K562 (cell line): Measurements from ENCODE around the gene SOBP. TPM values are rescaled to one million over a fixed set of nuclear protein-coding genes. Genes with fewer than 3 reads are reported as not detected.

Source experiments
- ATAC-seq: fragments of 200-7000 bp; cut with Tn5 transposase; 3 replicates; pipeline ENCODE4 v1.9.1; 2020; ENCODE audit warnings: moderate library complexity
- BruUV-seq: library from RNA; stranded (reverse); fragments of 400-500 nt; replicated peaks from 2 replicates; lab custom pipeline; 2021; lab: Mats Ljungman, UMichigan
- CTCF ChIA-PET: fragments of 300-600 bp; formaldehyde crosslinking; extraction: SDS; loops from one replicate; lab custom pipeline; 2021; ENCODE audit warnings: low intra/inter-chr PET ratio; lab: Yijun Ruan, JAX
- POLR2A ChIA-PET: fragments of 300-600, 350-650 bp; sonication (Branson Sonifier 250); formaldehyde crosslinking; extraction: SDS; loops from one replicate; lab custom pipeline; 2021; ENCODE audit warnings: antibody characterized with exemption, inconsistent platforms; lab: Yijun Ruan, JAX
- DNase-seq, 4 experiments: peaks; one replicate each; pipeline versions ENCODE4 v3.0.0 to v3.0.0-alpha.2; 2011 to 2018; ENCODE audit warnings: low spot score in 3 of 4, mixed read lengths in 3 of 4; ENCODE audit errors: extremely low read depth in 1 of 4
- FAIRE-seq: peaks from 2 replicates; lab custom pipeline; 2011; peaks lifted over from hg19 to GRCh38; lab: Jason Lieb, UNC
- H2AFZ ChIP-seq: 2 replicates; pipeline ENCODE4 v1.6.0; 2011; ENCODE audit warnings: low read depth, low read length, control low read depth, inconsistent platforms
- H3K27ac ChIP-seq: fragments of 200-600 bp; 3 replicates; pipeline ENCODE4 v1.8.0; 2011; ENCODE audit warnings: low read depth, mild to moderate bottlenecking, control low read depth, inconsistent platforms, low read length, moderate library complexity, mixed read lengths; ENCODE audit errors: extremely low read depth
- H3K27me3 ChIP-seq, 2 experiments: fragments of 300-600 bp in 1 of 2; 2 replicates in 1 of 2; 3 replicates in 1 of 2; pipeline versions ENCODE4 v1.6.0 to v1.8.0; 2011; ENCODE audit warnings: inconsistent platforms in 2 of 2, low read length in 2 of 2, mild to moderate bottlenecking in 1 of 2, mixed read lengths in 1 of 2, moderate library complexity in 1 of 2; ENCODE audit not compliant: control insufficient read depth in 2 of 2, insufficient read depth in 2 of 2
- H3K36me3 ChIP-seq: fragments of 300-600 bp; 3 replicates; pipeline ENCODE4 v1.8.0; 2011; ENCODE audit warnings: mild to moderate bottlenecking, low read length, inconsistent platforms; ENCODE audit not compliant: control insufficient read depth, insufficient read depth
- H3K4me1 ChIP-seq, 2 experiments: fragments of 200-600 bp in 1 of 2; replicated peaks in 1 of 2; 2 replicates in 1 of 2; 3 replicates in 1 of 2; pipeline versions ENCODE4 v1.5.1 to v1.8.0; 2011; ENCODE audit warnings: inconsistent platforms in 2 of 2, low read length in 2 of 2, mild to moderate bottlenecking in 1 of 2, mixed read lengths in 1 of 2, moderate library complexity in 1 of 2; ENCODE audit not compliant: control insufficient read depth in 2 of 2, insufficient read depth in 2 of 2
- H3K4me2 ChIP-seq: 2 replicates; pipeline ENCODE4 v1.6.1; 2011; ENCODE audit warnings: low read length, control low read depth, inconsistent platforms, mixed read lengths; ENCODE audit not compliant: insufficient read depth
- H3K4me3 ChIP-seq: fragments of 200-600 bp; sonication (generic), shearing (Covaris generic); 2 replicates; pipeline ENCODE4 v1.5.1; 2016; ENCODE audit warnings: control low read depth, inconsistent platforms
- H3K79me2 ChIP-seq: fragments of 200-600 bp; 3 replicates; pipeline ENCODE4 v1.8.0; 2011; ENCODE audit warnings: low read length, inconsistent platforms; ENCODE audit not compliant: control insufficient read depth, insufficient read depth
- H3K9ac ChIP-seq, 2 experiments: 2 replicates each; pipeline versions ENCODE4 v1.6.0 to v1.6.1; 2011; ENCODE audit warnings: low read depth in 2 of 2, low read length in 2 of 2, control low read depth in 1 of 2, inconsistent platforms in 1 of 2, mild to moderate bottlenecking in 1 of 2, mixed read lengths in 1 of 2; ENCODE audit not compliant: insufficient read depth in 1 of 2
- H3K9me1 ChIP-seq: one replicate; pipeline ENCODE4 v1.6.0; 2011; ENCODE audit warnings: inconsistent platforms, mild to moderate bottlenecking, low read length, moderate library complexity; ENCODE audit not compliant: control insufficient read depth, insufficient read depth
- H3K9me3 ChIP-seq: replicated peaks from 2 replicates; pipeline ENCODE4 v1.5.1; 2011; ENCODE audit warnings: low read depth, low read length, inconsistent platforms; ENCODE audit not compliant: control insufficient read depth, insufficient read depth
- H4K20me1 ChIP-seq: replicated peaks from 2 replicates; pipeline ENCODE4 v1.6.1; 2011; ENCODE audit warnings: low read length, inconsistent platforms, mixed read lengths; ENCODE audit not compliant: control insufficient read depth, insufficient read depth
- CC2D1A ChIP-seq: fragments of 450-650 bp; IDR thresholded peaks from 2 replicates; pipeline ENCODE4 v1.6.1; 2017; ENCODE audit warnings: mild to moderate bottlenecking
- CCAR2 ChIP-seq: fragments of 200-400 bp; formaldehyde crosslinking; IDR thresholded peaks from 2 replicates; pipeline ENCODE4 v1.6.1; 2017; ENCODE audit warnings: mild to moderate bottlenecking, low read depth, low read length
- CEBPG ChIP-seq, 3 experiments: fragments of 200-800 bp in 1 of 3; sonication (Bioruptor generic) in 1 of 3; sonication (generic) in 1 of 3; formaldehyde crosslinking in 1 of 3; IDR thresholded peaks in 2 of 3; conservative IDR thresholded peaks in 1 of 3; 2 replicates each; pipeline versions ENCODE4 v1.6.1 to v1.8.0; 2016 to 2022; ENCODE audit warnings: missing compliant biosample characterization in 2 of 3, missing genetic modification characterization in 2 of 3, mild to moderate bottlenecking in 1 of 3, missing genetic modification reagents in 1 of 3
- HDAC3 ChIP-seq: fragments of 450-650 bp; IDR thresholded peaks from 2 replicates; pipeline ENCODE4 v1.6.1; 2018; ENCODE audit warnings: borderline replicate concordance, mild to moderate bottlenecking, moderate library complexity; ENCODE audit not compliant: partially characterized antibody
- HIVEP1 ChIP-seq: fragments of 250-450 bp; sonication (Bioruptor Pico); IDR thresholded peaks from 2 replicates; pipeline ENCODE4 v1.4.0; 2020; ENCODE audit warnings: mild to moderate bottlenecking
- LCOR ChIP-seq: sonication (generic); formaldehyde crosslinking; IDR thresholded peaks from 2 replicates; pipeline ENCODE4 v1.8.0; 2022; ENCODE audit warnings: mild to moderate bottlenecking, missing genetic modification reagents
- NELFE ChIP-seq: IDR thresholded peaks from 2 replicates; pipeline ENCODE4 v1.6.1; 2011; ENCODE audit warnings: mild to moderate bottlenecking; ENCODE audit not compliant: insufficient read depth, insufficient read length
- PHB2 ChIP-seq: fragments of 450-650 bp; IDR thresholded peaks from 2 replicates; pipeline ENCODE4 v1.6.1; 2017; ENCODE audit warnings: low read depth
- POLR2AphosphoS2 ChIP-seq: IDR thresholded peaks from 2 replicates; pipeline ENCODE4 v1.6.1; 2012; ENCODE audit warnings: low read length, improper control_type of control experiment
- POLR3G ChIP-seq: IDR thresholded peaks from 2 replicates; pipeline ENCODE4 v1.6.1; 2011; ENCODE audit not compliant: insufficient read length, insufficient replicate concordance; ENCODE audit errors: extremely low read depth
- SIRT6 ChIP-seq: IDR thresholded peaks from one replicate; pipeline ENCODE4 v1.6.1; 2012; ENCODE audit warnings: low read depth, mild to moderate bottlenecking, control low read depth, inconsistent platforms, low read length, moderate library complexity
- SREBF2 ChIP-seq: sonication (generic); formaldehyde crosslinking; IDR thresholded peaks from 2 replicates; pipeline ENCODE4 v1.4.0; 2020; ENCODE audit warnings: mild to moderate bottlenecking, missing genetic modification reagents
- VEZF1 ChIP-seq: fragments of 200-800 bp; sonication (Bioruptor generic); IDR thresholded peaks from 2 replicates; pipeline ENCODE4 v1.6.1; 2017; ENCODE audit warnings: missing genetic modification characterization, missing compliant biosample characterization
- ZNF121 ChIP-seq: sonication (generic); formaldehyde crosslinking; conservative IDR thresholded peaks from 2 replicates; pipeline ENCODE4 v1.8.0; 2022; ENCODE audit warnings: missing genetic modification reagents
- ZNF324 ChIP-seq: fragments of 250-450 bp; sonication (Bioruptor Pico); IDR thresholded peaks from 2 replicates; pipeline ENCODE4 v1.4.0; 2020; ENCODE audit warnings: mild to moderate bottlenecking
- ZNF79 ChIP-seq: fragments of 250-450 bp; sonication (Bioruptor Pico); IDR thresholded peaks from 2 replicates; pipeline ENCODE4 v1.4.0; 2020; ENCODE audit warnings: low read depth, mild to moderate bottlenecking, moderate library complexity
- WGBS: fragments of 100-300 bp; shearing (Covaris generic); methylation state at CpG from one replicate; pipeline ENCODE4 v1.1.6; 2016; ENCODE audit warnings: low coverage, mixed read lengths; ENCODE audit not compliant: insufficient coverage; ENCODE audit errors: missing lambda C conversion rate; 5-methylcytosine and 5-hydroxymethylcytosine counted together
- in situ Hi-C: fragments of 300-500 bp; cut with MboI; formaldehyde crosslinking; loops from 4 replicates; pipeline ENCODE4 v1.15.0; 2018; ENCODE audit warnings: inconsistent platforms, mixed read lengths
- intact Hi-C: fragments of 100-400 bp; cut with micrococcal nuclease; formaldehyde crosslinking; loops from 2 replicates; pipeline ENCODE4 v1.14.2; 2022
- polyA plus RNA-seq, 8 experiments: library from polyadenylated mRNA; depleted of rRNA in 4 of 8; stranded (reverse) in 5 of 8; unstranded in 3 of 8; fragments of >200 nt; fragmentation: Nextera tagmentation in 2 of 8; fragmentation: Illumina TruSeq in 1 of 8; extraction: Ambion mirVana in 2 of 8; extraction: Trizol in 1 of 8; gene quantifications; 2 replicates each; pipeline versions ENCODE4 v1.2.1 to v1.2.3, GENCODE V29; 2011 to 2014; ENCODE audit warnings: inconsistent platforms in 1 of 8, missing spikeins in 1 of 8
- total RNA-seq, 7 experiments: library from RNA; depleted of rRNA in 6 of 7; stranded (reverse); fragments of >200 nt in 6 of 7; fragmentation: Illumina TruSeq in 2 of 7; extraction: Trizol in 2 of 7; gene quantifications; 2 replicates each; pipeline versions ENCODE4 v1.2.1 to v1.2.3, GENCODE V29; 2011 to 2021; ENCODE audit warnings: low replicate concordance in 1 of 7

Gene SOBP
- total and polyA plus RNA-seq, 9 of the 15 experiments (the other 6 are each of a cell fraction or from before 2014, with no cell fraction given) = 0.16 TPM; not detected in 8

GRCh38 chr6:107613651-107614379 lies 123.9 kb downstream of the SOBP start:
- no peak for FAIRE-seq
- CTCF ChIA-PET = no interaction called here
- no peak for DNase-seq

GRCh38 chr6:107614828-107615227 lies 124.9 kb downstream of the SOBP start:
- no peaks in the 10 kb centered on the region for H3K36me3 ChIP-seq
- no peak overlapping the region for H3K4me3 ChIP-seq
- H3K79me2 ChIP-seq = no peaks in the 10 kb centered on the region
- no peak overlapping the region for H3K4me2 ChIP-seq
- FAIRE-seq (no peak), ATAC-seq (no peak), DNase-seq (no peak)
- ChIA-PET POLR2A (interaction anchor here (0.5 kb wide), 1 partner anchor 534 kb away, joined by 4 read pairs; no protein-coding TSS in a partner anchor), CTCF (no interaction called here)
- H3K9me3 ChIP-seq = no peaks in the 10 kb centered on the region
- 3% methylated on average over 5 of the region's 5 CpGs for WGBS
- no TSS peak for BruUV-seq
- intact Hi-C loops (no loop called here), in situ Hi-C loops (no loop called here)
- H3K9ac ChIP-seq = no peak overlapping the region
- no peak overlapping the region for H3K27ac ChIP-seq
- H4K20me1 ChIP-seq = 0 out of 2 replicates have a peak, but pooled peaks cover 6% of the 10 kb centered on the region
- H3K27me3 ChIP-seq = peaks cover 20 to 26% of the 10 kb centered on the region in 2 experiments
- no peaks in the 10 kb centered on the region for H3K4me1 ChIP-seq
- H3K9me1 ChIP-seq = no peaks in the 10 kb centered on the region
- no peak overlapping the region for H2AFZ ChIP-seq
- TF ChIP-seq NELFE (no peak), HIVEP1 (no peak), CEBPG (CRISPR knock-in tag; IDR thresholded peaks at IDR 0.05) (no peak), CEBPG (tag; conservative IDR thresholded peaks at IDR 0.05 in 1 of 2, IDR thresholded peaks at IDR 0.05 in 1 of 2) (no peak), ZNF79 (CRISPR knock-in tag) (no peak), SREBF2 (CRISPR knock-in tag) (no peak), POLR3G (no peak), PHB2 (no peak), VEZF1 (CRISPR knock-in tag) (no peak), LCOR (CRISPR knock-in tag) (no peak), CCAR2 (no peak)

More at GRCh38 chr6:107613651-107614379, 123.9 kb downstream of the SOBP start:
- WGBS = 3% methylated on average over 4 of the region's 4 CpGs
- Histone ChIP-seq H2AFZ (no peak overlapping the region), H3K9me3 (no peaks in the 10 kb centered on the region), H3K79me2 (no peaks in the 10 kb centered on the region), H3K27ac (no peak overlapping the region), H3K4me1 (no peaks in the 10 kb centered on the region), H3K9ac (no peak overlapping the region), H3K4me3 (no peak overlapping the region), H3K27me3 (peaks cover 20 to 29% of the 10 kb centered on the region in 2 experiments), H3K9me1 (no peaks in the 10 kb centered on the region), H3K4me2 (no peak overlapping the region), H3K36me3 (no peaks in the 10 kb centered on the region), H4K20me1 (0 out of 2 replicates have a peak, but pooled peaks cover 6% of the 10 kb centered on the region)
- intact Hi-C loops (no loop called here), in situ Hi-C loops (no loop called here)
- TF ChIP-seq POLR2AphosphoS2 (no peak), ZNF324 (CRISPR knock-in tag) (no peak), CC2D1A (no peak), SIRT6 (no peak), ZNF121 (CRISPR knock-in tag) (peak; percentile 56; the same call in 1 of the 2 replicates), HDAC3 (no peak)
- BruUV-seq = no TSS peak
- POLR2A ChIA-PET = no interaction called here
- ATAC-seq = no peak
